Measurements from ENCODE around the gene ACADL. TPM values are rescaled to one million over a fixed set of nuclear protein-coding genes. Genes with fewer than 3 reads are reported as not detected.

ACADL gene
- total and polyA plus RNA-seq, 2 donors (not counting 3 experiments of a cell fraction or from before 2014, with no cell fraction given), result not detected

- CTCF ChIA-PET, result no interaction called here
Measured at GRCh38 chr2:210169516-210170195, 55.6 kb downstream of the ACADL start.

More at GRCh38 chr2:210169516-210170195, 55.6 kb downstream of the ACADL start:
- POLR2A ChIA-PET, result no interaction called here
- Histone ChIP-seq H3K4me2 (ENCODE audit: insufficient read depth, low read length) (peak overlapping the region; percentile 99), H3K36me3 (ENCODE audit: control insufficient read depth in 2 of 2, extremely low read depth in 1 of 2, insufficient read depth in 2 of 2, low read length in 2 of 2) (no peaks in the 10 kb centered on the region), H3K27me3 (ENCODE audit: control insufficient read depth in 2 of 2, insufficient read depth in 2 of 2, low read length in 2 of 2) (no peaks in the 10 kb centered on the region), H3K79me2 (ENCODE audit: control insufficient read depth, insufficient read depth, low read length) (peaks cover 25% of the 10 kb centered on the region), H2AFZ (ENCODE audit: low read depth, low read length) (peak overlapping the region; percentile 74), H3K27ac (ENCODE audit: insufficient read depth, low read depth, low read length) (peak overlapping the region; percentile 87), H3K9me3 (replicated peaks; ENCODE audit: control insufficient read depth, insufficient read depth, low read length) (no peaks in the 10 kb centered on the region), H3K4me1 (ENCODE audit: control insufficient read depth, extremely low read depth, insufficient read depth, low read length) (peaks cover 12% of the 10 kb centered on the region), H4K20me1 (replicated peaks; ENCODE audit: control insufficient read depth, extremely low read depth, insufficient read depth, low read length) (no peaks in the 10 kb centered on the region), H3K9me1 (replicated peaks; ENCODE audit: control insufficient read depth, extremely low read depth, insufficient read depth, low read length) (no peaks in the 10 kb centered on the region), H3K4me3 (replicated peaks in 1 of 3; ENCODE audit: insufficient read depth in 1 of 3, low read depth in 1 of 3, low read length in 3 of 3) (peak overlapping the region; percentile 79 to 96 (median 92)), H3K9ac (replicated peaks; ENCODE audit: extremely low read depth, insufficient read depth, low read length) (peak overlapping the region; percentile 90)
- no peak for FAIRE-seq
- intact Hi-C loops (cut with micrococcal nuclease), result loop anchor here (1.0 to 10.0 kb wide), 7 partner anchors 82 to 1915 kb away; partner anchors contain the start of genes IDH1 and MAP2
- no TSS peak for BruUV-seq (replicated peaks)
- dilution Hi-C loops (cut with MboI; ENCODE audit: extremely low pct_ligation_motif_present, low sequenced_read_pairs), result no loop called here
- TF ChIP-seq MAX (IDR thresholded peaks at IDR 0.05; ENCODE audit: insufficient read depth, insufficient read length) (no peak), POLR2AphosphoS5 (IDR thresholded peaks at IDR 0.05; ENCODE audit: insufficient read depth, low read depth, low read length) (no peak), CTCF (IDR thresholded peaks at IDR 0.05; ENCODE audit: extremely low read depth in 1 of 2, insufficient read depth in 1 of 2, low read depth in 1 of 2, low read length in 2 of 2) (no peak), MYC (IDR thresholded peaks at IDR 0.05; ENCODE audit: low read depth, low read length) (no peak), GATA2 (IDR thresholded peaks at IDR 0.05; ENCODE audit: insufficient read depth, insufficient read length, low read depth, low read length) (no peak), POLR2A (IDR thresholded peaks at IDR 0.05; ENCODE audit: low read depth, low read length) (no peak), FOS (IDR thresholded peaks at IDR 0.05; ENCODE audit: borderline replicate concordance, insufficient read depth, low read length) (no peak), EZH2 (IDR thresholded peaks at IDR 0.05; ENCODE audit: borderline replicate concordance, low read depth, low read length, severe bottlenecking) (no peak), JUN (IDR thresholded peaks at IDR 0.05; ENCODE audit: borderline replicate concordance, insufficient read depth, insufficient read length, low read depth) (no peak)
- peak; percentile 71 for DNase-seq (ENCODE audit: low read depth, low spot score)

Data from endothelial cell of umbilical vein (primary cell).